ENCODE data around the gene MAN1C1. TPM values are rescaled to one million over a fixed set of nuclear protein-coding genes. Genes with fewer than 3 reads are reported as not detected.

The MAN1C1 gene
- total RNA-seq, 1 experiment from 2014 or later, result 16.8 TPM

- POLR2A ChIA-PET, result no interaction called here
- Mint-ChIP-seq H3K36me3 (no peaks in the 10 kb centered on the region), H3K27me3 (ENCODE audit: low read depth) (no peaks in the 10 kb centered on the region), H3K4me3 (no peak overlapping the region), H3K9me3 (no peaks in the 10 kb centered on the region), H3K27ac (peak overlapping the region; percentile 89; the same call in 1 of the 2 replicates), H3K4me1 (peaks cover 38% of the 10 kb centered on the region)
- DNase-seq (ENCODE audit: low spot score), result peak; percentile 61
- CTCF ChIA-PET, result interaction anchor here (0.6 to 3.1 kb wide), 11 partner anchors 14 to 284 kb away, joined by 3 to 10 read pairs (median 5); no protein-coding TSS in a partner anchor
- TF ChIP-seq NFE2L1 (CRISPR knock-in tag; IDR thresholded peaks at IDR 0.05) (no peak), ELF4 (CRISPR knock-in tag; IDR thresholded peaks at IDR 0.05; ENCODE audit: low read depth) (no peak), ETV6 (CRISPR knock-in tag; IDR thresholded peaks at IDR 0.05) (no peak), MXD4 (CRISPR knock-in tag; IDR thresholded peaks at IDR 0.05; ENCODE audit: borderline replicate concordance) (no peak), CBFB (CRISPR knock-in tag; IDR thresholded peaks at IDR 0.05; ENCODE audit: low read depth) (no peak), TP53 (CRISPR knock-in tag; IDR thresholded peaks at IDR 0.05) (no peak), ZNF281 (CRISPR knock-in tag; IDR thresholded peaks at IDR 0.05) (no peak), CREB1 (CRISPR knock-in tag; IDR thresholded peaks at IDR 0.05) (no peak), MAX (CRISPR knock-in tag; IDR thresholded peaks at IDR 0.05) (no peak), ZSCAN18 (CRISPR knock-in tag; IDR thresholded peaks at IDR 0.05) (no peak), ZMAT4 (CRISPR knock-in tag; IDR thresholded peaks at IDR 0.05) (no peak), ATF1 (CRISPR knock-in tag; IDR thresholded peaks at IDR 0.05) (no peak), SMAD3 (CRISPR knock-in tag; IDR thresholded peaks at IDR 0.05; ENCODE audit: borderline replicate concordance) (no peak), ARID4B (CRISPR knock-in tag; IDR thresholded peaks at IDR 0.05; ENCODE audit: borderline replicate concordance) (no peak), ERG (CRISPR knock-in tag; IDR thresholded peaks at IDR 0.05) (no peak)
- peak; percentile 86 for ATAC-seq
Observed at GRCh38 chr1:25744140-25744581, 127.6 kb downstream of the MAN1C1 start.

Data from WTC11 (cell line).